HG03457 (cell line): ENCODE data around the gene CES5A.
"Not testable (repeated sequence)": the region's sequence is repeated elsewhere in the genome, so short reads cannot be mapped to it uniquely, and the experiment has no call there.

Source experiments
- ATAC-seq: cut with Tn5 transposase; IDR thresholded peaks from one replicate; pipeline ENCODE4 v1.9.1; 2021; ENCODE audit warnings: moderate number of reproducible peaks; ENCODE audit not compliant: unreplicated experiment

CES5A gene

GRCh38 chr16:55875273-55875672 lies at the start of gene CES5A:
TSS of gene CES5A (minus strand) at chr16:55875373. CDS start at chr16:55875221, 152 bp downstream.
- ATAC-seq, result no peak

GRCh38 chr16:55922662-55923061 lies 47.5 kb upstream of the CES5A start:
- ATAC-seq, result no peak

GRCh38 chr16:55917373-55918160 lies 42.4 kb upstream of the CES5A start:
- no peak for ATAC-seq

GRCh38 chr16:55915096-55915827 lies 40.1 kb upstream of the CES5A start:
- ATAC-seq, result no peak

GRCh38 chr16:55914383-55914782 lies 39.2 kb upstream of the CES5A start:
- no peak for ATAC-seq

GRCh38 chr16:55913716-55914115 lies 38.5 kb upstream of the CES5A start:
- ATAC-seq, result no peak

GRCh38 chr16:55913121-55913520 lies 37.9 kb upstream of the CES5A start:
- ATAC-seq, result not testable (repeated sequence)

GRCh38 chr16:55912022-55912421 lies 36.8 kb upstream of the CES5A start:
- ATAC-seq, result no peak

- no peak for ATAC-seq
These were observed 36.4 kb upstream of the CES5A start for GRCh38 chr16:55911616-55912015.

GRCh38 chr16:55909876-55910275 lies 34.7 kb upstream of the CES5A start:
- ATAC-seq, result no peak

- no peak for ATAC-seq
These were observed 33.5 kb upstream of the CES5A start for GRCh38 chr16:55908641-55909040.

GRCh38 chr16:55907661-55908060 lies 32.5 kb upstream of the CES5A start:
- ATAC-seq, result no peak

- no peak for ATAC-seq
These were observed 30.9 kb upstream of the CES5A start for GRCh38 chr16:55906123-55906522.

- ATAC-seq, result no peak
These were observed 30.5 kb upstream of the CES5A start for GRCh38 chr16:55905651-55906050.

GRCh38 chr16:55901566-55902217 lies 26.5 kb upstream of the CES5A start:
- ATAC-seq, result no peak

GRCh38 chr16:55900616-55901393 lies 25.6 kb upstream of the CES5A start:
- no peak for ATAC-seq

- ATAC-seq, result no peak
These were observed 24.7 kb upstream of the CES5A start for GRCh38 chr16:55899857-55900256.

- no peak for ATAC-seq
These were observed 23.4 kb upstream of the CES5A start for GRCh38 chr16:55898592-55898991.

GRCh38 chr16:55892821-55893220 lies 17.6 kb upstream of the CES5A start:
- no peak for ATAC-seq

- ATAC-seq, result no peak
These were observed 14.3 kb upstream of the CES5A start for GRCh38 chr16:55889518-55889917.

GRCh38 chr16:55888546-55888945 lies 13.4 kb upstream of the CES5A start:
- no peak for ATAC-seq
